SW 1271 (cell line): ENCODE results near the gene PLA2G5.
"Not testable (repeated sequence)": the region's sequence is repeated elsewhere in the genome, so short reads cannot be mapped to it uniquely, and the experiment has no call there.

ENCODE experiments used
- DNase-seq, 2 experiments: peaks; one replicate each; lab custom pipeline; 2025; lab: John Stamatoyannopoulos, UW

PLA2G5 gene

GRCh38 chr1:20117236-20117635, 47.2 kb downstream of the PLA2G5 start:
- no peak for DNase-seq

- DNase-seq = no peak
These were observed 49.4 kb downstream of the PLA2G5 start, which contains the start of gene PLA2G2D for GRCh38 chr1:20119347-20119746. TSS of gene PLA2G2D (minus strand) at chr1:20119536. CDS start at chr1:20119498, 38 bp downstream.

- no peak for DNase-seq
These were observed 50.8 kb downstream of the PLA2G5 start for GRCh38 chr1:20120796-20121195.

GRCh38 chr1:20123722-20124455, 53.9 kb downstream of the PLA2G5 start:
- no peak for DNase-seq

DNA sequence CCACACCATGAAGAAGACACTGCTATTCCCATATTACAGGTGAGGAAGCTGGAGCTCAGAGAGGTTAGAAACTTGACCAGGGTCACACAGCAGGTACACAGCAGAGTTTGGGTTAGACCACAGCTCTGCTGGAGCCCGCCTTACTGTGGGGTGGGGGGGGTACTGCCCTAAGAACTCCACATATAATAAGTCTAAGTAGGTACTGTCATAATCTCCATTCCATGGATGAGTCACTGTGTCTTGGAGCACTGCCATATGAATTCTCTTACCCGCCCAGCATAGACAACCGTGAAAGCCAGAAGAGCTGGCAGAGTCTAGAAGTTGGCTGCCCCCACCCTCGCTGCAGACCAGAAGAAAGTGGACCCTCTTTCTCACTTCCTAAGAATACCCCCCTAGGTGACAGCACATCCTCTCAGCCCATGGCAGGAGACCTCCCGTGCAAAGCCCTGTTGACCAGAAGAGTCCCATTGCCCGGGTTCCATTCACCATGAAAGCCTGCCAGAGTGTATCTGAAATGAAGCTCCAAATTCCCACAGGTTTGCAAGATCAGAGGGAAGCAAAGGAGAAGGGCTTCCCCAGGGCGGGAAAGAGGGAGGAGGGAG, 54.6 kb downstream of the PLA2G5 start:
- DNase-seq = peak in 1 of 2 experiments; percentile 52

DNA sequence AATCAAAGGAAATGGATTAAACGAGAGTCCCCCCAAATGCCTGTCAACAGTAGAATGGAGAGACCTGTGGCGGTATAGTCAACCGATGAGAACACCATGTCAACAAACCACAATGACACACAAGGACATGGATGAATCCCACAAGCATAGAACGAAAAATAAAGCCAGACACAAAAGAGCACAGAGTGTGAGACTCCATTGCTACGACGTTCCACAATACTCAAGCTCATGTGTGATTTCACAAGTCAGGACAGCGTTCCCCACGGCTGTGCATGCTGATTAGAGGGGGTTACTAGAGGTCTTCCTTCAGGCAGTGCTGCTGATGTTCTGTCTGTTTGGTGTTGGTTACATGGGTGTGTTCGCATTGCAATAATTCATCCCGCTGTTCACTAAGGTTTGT, 55.1 kb downstream of the PLA2G5 start:
- no peak for DNase-seq

DNA sequence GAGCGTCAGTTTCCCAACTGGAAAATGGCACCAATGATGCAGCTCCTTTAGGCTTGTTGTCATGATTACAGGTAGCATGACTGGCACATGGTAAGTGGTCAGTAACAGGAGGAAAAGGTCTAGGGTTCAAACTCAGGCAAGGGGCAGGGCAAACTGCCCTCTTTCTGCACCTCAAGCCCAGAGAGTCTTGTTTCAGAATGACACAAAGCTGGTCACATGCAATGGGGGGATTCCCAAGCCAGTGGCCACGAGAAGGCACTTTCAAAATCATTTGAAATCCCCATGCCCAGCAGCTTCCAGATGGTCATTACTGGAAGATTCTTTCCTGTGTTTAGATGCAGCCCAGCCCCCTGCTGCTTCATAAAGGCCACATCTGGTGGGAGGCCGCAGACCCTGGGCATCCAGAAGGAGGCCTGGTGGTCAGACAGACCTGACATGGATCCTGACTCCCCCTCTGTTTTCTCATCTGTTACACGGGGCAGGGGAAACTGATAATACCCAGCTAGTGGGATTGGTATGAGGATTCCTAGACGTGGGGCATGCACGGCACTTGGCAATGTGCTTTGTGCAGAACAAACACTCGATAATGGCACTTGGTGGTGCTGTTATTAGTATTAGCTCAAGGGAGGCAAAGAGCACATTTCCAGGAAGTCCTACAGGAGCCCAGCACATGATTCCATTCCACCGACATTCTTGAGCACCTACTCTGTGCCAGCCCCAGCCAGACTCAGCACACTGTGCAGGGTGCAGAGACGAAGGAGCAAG, 56.2 kb downstream of the PLA2G5 start:
- DNase-seq = no peak

DNA sequence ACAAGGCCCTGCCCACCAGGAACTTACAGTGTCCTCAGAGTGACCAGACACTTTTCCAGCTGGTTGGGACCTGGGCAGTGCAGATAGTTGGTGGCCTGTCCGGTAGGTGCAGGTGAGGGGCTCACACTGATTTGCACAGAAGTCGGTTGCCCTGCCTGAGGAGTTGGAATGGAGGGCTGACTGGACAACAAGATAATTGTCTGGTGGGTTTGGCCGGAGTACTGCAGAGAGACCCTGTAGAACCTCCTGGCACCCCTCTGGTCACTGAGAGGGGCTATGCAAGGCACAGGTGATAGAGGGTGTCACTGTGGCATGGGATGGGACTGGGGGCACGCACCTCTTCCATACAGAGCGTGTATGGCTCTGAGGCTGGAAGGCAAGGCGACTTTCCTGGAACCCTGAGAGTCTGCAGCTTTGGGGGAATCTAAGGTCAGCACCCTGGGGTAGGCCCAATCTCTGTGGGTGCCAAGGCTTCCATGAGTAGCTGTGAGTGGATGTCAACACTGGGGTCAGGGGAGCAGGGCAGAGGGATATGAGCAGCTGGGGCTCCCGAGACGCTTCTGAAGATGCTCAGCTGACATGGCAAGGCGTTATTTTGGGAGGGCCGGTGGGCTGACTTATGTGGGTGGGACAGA, 56.9 kb downstream of the PLA2G5 start:
- DNase-seq = no peak

GRCh38 chr1:20130518-20130917, 60.5 kb downstream of the PLA2G5 start:
- DNase-seq = not testable (repeated sequence)

- DNase-seq = no peak
These were observed 65.0 kb downstream of the PLA2G5 start for GRCh38 chr1:20134995-20135394.

DNA sequence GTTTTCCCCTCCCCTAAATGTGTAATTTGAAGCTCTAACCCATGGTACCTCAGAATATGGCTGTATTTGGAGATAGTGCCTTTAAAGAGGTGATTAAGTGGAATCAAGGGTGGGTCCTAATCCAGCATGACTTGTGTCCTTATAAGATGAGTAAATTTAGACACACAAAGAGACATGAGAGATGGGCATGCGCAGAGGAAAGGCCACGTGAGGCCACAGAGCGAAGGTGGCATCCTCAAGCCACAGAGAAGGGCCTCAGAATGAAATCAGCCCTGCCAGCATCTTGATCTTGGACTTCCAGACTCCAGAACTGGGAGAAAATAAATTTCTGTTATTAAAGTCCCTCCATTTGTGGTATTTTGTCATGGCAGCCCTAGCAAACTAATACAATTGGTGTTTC, 66.3 kb downstream of the PLA2G5 start:
- DNase-seq = no peak

- DNase-seq = no peak
These were observed 67.1 kb downstream of the PLA2G5 start for GRCh38 chr1:20137055-20137454.

DNA sequence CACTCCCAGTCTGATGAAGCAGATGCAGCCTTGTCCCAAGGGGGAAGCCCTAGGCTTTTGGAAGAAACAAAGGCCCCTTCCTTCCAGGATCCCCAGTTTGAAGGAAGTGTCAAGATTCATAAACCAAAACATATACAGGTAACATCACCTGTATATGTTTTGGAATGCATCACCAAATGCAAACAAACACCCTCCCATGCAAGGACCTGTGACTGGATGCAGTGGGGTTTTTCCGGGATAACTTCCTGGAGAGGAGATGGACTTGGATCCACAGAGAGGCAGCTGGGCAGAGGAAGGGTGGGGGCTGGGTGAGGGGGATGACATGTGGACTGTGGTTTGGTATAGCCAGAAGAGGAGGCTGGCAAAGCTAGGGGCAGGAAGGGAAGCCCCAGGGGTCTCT, 67.6 kb downstream of the PLA2G5 start:
- DNase-seq = no peak

DNA sequence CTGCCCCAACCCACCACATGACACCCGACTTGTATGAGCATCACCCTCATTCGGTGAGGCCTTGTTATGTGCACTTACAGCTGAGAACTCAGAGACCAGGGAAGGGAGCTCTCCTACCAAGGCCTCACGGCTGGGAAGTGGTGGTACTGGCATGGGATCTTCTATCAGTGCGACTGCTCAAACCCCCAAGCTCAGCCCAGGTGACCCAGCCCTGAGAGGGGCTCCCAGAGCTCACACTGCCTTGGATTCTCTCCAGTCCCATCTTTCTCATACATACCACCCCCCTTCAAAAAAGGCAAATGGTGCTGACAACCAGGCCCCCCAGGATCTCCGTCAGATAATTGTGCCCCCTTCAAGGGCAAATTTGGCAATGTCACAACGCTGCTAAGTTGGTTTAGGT, 68.4 kb downstream of the PLA2G5 start:
- no peak for DNase-seq

DNA sequence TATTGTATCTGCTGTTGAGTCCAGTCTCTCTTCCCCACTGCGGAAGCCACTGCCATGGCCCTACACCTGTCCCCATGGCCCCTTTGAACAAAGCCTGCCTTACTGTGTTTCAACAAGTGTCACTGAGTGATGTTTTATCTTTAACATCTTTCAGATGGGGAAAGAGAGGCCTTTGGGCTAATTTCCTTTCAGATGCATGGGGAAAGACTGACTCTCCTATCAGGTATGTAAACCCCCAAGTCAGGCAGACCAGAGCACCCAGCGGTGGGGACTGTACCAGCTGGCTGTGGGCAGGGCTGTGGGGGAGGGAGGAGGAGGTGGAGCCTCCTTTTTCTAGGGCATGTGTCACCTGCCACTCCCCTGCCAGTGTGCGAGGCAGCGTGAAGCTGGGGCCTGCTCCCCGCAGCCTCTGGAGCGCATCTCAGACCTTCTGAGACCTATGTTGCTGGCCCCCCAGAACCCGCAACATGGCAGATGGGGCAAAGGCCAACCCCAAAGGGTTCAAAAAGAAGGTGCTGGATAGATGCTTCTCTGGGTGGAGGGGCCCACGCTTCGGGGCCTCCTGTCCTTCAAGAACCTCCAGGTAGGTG, 69.1 kb downstream of the PLA2G5 start, which contains the start of gene PLA2G2F:
Gene PLA2G2F (plus strand): TSS at position 363 of the 590 bp plus-strand sequence. CDS start 105 bp downstream, at position 468.
- DNase-seq = no peak

GRCh38 chr1:20139776-20140612, 70.0 kb downstream of the PLA2G5 start:
- DNase-seq = no peak

DNA sequence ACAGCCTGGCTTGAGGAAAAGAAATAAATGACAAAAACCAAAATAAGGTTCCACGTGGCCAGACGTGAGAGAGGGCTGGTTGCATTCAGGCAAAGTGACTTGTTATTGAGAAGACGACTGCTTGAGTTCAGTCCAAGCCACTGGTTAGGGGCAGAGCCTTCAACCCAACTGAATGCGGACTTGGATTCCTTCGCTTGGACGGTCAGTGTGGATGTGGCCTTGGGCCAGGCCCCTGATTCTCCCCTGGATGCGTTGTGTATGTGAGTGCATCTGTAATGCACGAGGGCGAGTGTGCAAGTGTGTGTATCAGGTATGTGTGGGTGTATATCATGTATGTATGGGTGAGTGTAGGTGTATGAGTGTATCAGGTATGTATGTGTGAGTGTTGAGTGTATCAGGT, 71.0 kb downstream of the PLA2G5 start:
- DNase-seq = no peak

DNA sequence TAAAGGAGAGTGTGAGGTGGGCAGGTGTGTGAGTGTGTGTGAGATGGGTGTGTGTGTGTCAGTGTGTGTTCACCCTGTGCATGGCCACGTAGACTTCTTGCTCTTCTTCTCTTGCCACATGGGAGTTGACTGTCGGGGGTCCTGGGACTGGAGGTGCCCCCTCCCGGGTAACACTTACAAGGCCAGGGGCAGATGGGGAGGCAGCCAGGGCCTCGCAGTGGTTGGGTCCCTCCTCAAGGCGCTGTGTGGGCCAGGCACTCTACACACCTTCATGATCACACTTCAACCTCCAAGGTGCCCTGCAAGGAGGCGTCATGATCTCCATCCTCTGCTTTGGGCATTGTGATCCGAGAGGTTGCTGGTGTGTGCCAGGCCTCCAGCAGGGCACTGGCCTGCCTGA, 71.5 kb downstream of the PLA2G5 start:
- DNase-seq = no peak
